Mucosa of descending colon (tissue), 3 donors: ENCODE measurements around the gene GRM7. TPM values are rescaled to one million over a fixed set of nuclear protein-coding genes. Genes with fewer than 3 reads are reported as not detected.

Experiments
- ATAC-seq: fragments of 200-7000 bp; cut with Tn5 transposase; one replicate; pipeline ENCODE4 v1.9.1; 2020; ENCODE audit warnings: mild to moderate bottlenecking, moderate library complexity
- DNase-seq, 3 donors: peaks; one replicate each; pipeline ENCODE4 v3.0.0-alpha.2; 2020
- H3K36me3 ChIP-seq: fragments of 200-600 bp; one replicate; pipeline ENCODE4 v1.8.0; 2021; ENCODE audit warnings: low read depth, mild to moderate bottlenecking
- H3K4me1 ChIP-seq: fragments of 200-600 bp; one replicate; pipeline ENCODE4 v1.8.0; 2021; ENCODE audit warnings: low read depth, mild to moderate bottlenecking
- H3K4me3 ChIP-seq: fragments of 200-600 bp; one replicate; pipeline ENCODE4 v1.8.0; 2021; ENCODE audit warnings: mild to moderate bottlenecking
- H3K9me3 ChIP-seq: fragments of 200-600 bp; one replicate; pipeline ENCODE4 v1.8.0; 2021; ENCODE audit warnings: mild to moderate bottlenecking
- intact Hi-C, 2 donors: fragments of 100-400 bp; cut with DNase I in 1 of 2; cut with micrococcal nuclease in 1 of 2; formaldehyde crosslinking; loops; one replicate each; pipeline versions ENCODE4 v1.11.0 to v1.11.1; 2022; cut with DNase I, micrococcal nuclease
- total RNA-seq, 3 donors: library from RNA; stranded (reverse); fragmentation: NEBNext Ultra II Directional in 2 of 3; extraction: Animal tissue kit (Norgen Biotek cat#: 25700) in 2 of 3; gene quantifications; one replicate each; pipeline versions ENCODE4 v1.2.1 to v1.2.4, GENCODE V29; 2021 to 2023
- TF ChIP-seq, protein P1 (sequence below): fragments of 200-600 bp; IDR thresholded peaks from one replicate; pipeline ENCODE4 v1.8.0; 2022; ENCODE audit warnings: antibody characterized with exemption, mild to moderate bottlenecking
- donor health status: DM: no; HTN: no; CAD: no; lungs with moderate emphysema.
- donor health status: DM: no; HTN: no; CAD: no.
- donor health status: DM: no; HTN: yes; CAD: no.

GRM7 gene
- total RNA-seq, 3 donors from 2014 or later = 0.09 to 0.39 (median 0.14) TPM

DNA sequence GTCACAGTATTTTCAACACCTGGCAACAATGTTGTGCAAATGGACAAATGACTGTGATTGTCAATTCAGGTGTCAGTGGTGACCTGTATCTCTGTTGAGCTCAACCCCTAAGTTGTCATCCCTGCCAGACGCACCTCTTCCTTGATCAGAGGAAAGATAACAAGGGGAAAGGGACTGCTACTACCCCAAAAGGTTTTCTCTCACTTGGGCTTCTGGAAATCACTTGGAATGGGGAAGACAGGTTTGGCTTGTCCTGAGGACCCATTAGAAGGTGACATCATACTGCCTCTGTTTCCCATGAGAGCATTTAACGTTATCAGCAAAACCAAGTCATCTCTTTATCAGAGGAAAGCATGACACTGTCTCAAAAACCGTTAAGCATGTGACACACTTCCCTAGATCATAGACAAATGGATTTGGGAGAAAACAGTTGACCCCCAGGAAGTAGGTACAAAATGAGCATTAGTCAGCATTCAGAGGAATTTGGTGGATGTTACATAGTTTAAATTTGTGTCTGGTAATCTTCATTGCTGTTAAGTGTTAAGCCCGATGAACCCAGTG lies 769.5 kb downstream of the GRM7 start:
- intact Hi-C loops = no loop called here
- no peak for DNase-seq
- Histone ChIP-seq H3K9me3 (no peaks in the 10 kb centered on the region), H3K4me1 (no peaks in the 10 kb centered on the region), H3K4me3 (no peak overlapping the region), H3K36me3 (no peaks in the 10 kb centered on the region)
- no peak for ATAC-seq
- TF ChIP-seq, protein P1, sequence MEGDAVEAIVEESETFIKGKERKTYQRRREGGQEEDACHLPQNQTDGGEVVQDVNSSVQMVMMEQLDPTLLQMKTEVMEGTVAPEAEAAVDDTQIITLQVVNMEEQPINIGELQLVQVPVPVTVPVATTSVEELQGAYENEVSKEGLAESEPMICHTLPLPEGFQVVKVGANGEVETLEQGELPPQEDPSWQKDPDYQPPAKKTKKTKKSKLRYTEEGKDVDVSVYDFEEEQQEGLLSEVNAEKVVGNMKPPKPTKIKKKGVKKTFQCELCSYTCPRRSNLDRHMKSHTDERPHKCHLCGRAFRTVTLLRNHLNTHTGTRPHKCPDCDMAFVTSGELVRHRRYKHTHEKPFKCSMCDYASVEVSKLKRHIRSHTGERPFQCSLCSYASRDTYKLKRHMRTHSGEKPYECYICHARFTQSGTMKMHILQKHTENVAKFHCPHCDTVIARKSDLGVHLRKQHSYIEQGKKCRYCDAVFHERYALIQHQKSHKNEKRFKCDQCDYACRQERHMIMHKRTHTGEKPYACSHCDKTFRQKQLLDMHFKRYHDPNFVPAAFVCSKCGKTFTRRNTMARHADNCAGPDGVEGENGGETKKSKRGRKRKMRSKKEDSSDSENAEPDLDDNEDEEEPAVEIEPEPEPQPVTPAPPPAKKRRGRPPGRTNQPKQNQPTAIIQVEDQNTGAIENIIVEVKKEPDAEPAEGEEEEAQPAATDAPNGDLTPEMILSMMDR = no peak

DNA sequence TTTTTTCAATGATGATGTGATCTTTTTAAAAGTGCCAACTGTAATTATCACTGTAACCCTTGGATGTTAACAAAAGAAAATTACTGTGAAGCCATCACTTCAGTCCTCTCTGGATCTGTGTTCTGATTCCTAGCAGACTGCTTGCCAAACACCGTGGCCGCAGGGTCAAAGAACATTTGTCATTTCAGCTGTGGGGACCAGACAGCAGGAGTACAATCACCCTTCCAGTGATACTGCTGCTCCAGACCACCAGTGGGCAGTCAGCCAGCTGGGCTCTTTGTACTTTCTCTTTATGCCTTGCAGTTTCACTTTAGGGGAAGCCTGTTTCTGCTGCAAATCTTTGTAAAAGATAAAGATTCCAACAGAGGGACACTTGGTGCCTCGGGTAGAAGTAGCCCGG lies 770.0 kb downstream of the GRM7 start:
- no peak overlapping the region for H3K4me3 ChIP-seq
- intact Hi-C loops = no loop called here
- no peaks in the 10 kb centered on the region for H3K36me3 ChIP-seq
- H3K4me1 ChIP-seq = no peaks in the 10 kb centered on the region
- H3K9me3 ChIP-seq = no peaks in the 10 kb centered on the region
- TF ChIP-seq, protein P1 = no peak
- peak in 2 of 3 donors; percentile 17 to 20 for DNase-seq
- no peak for ATAC-seq

DNA sequence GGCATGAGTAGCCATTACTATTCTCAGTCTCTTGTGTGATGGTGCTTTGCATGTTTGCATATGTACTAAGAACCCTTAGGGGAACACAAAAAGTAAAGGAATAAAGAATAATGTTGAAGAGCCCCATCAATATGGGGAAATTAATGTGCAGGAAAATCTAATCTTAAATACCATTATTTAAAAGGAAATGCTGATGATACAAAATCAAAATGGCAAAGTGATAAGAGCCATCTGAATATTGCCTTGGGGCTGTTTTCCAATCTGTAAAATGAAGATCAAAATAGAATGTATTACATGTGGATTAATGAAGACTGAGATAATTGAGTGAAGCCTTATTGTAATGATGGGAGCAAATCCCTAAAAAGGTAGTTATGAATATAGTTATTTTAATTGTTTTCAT lies 771.4 kb downstream of the GRM7 start:
- no peak for ATAC-seq
- intact Hi-C loops = no loop called here
- Histone ChIP-seq H3K9me3 (no peaks in the 10 kb centered on the region), H3K4me1 (no peaks in the 10 kb centered on the region), H3K36me3 (no peaks in the 10 kb centered on the region), H3K4me3 (no peak overlapping the region)
- DNase-seq = no peak
- TF ChIP-seq, protein P1 = no peak

DNA sequence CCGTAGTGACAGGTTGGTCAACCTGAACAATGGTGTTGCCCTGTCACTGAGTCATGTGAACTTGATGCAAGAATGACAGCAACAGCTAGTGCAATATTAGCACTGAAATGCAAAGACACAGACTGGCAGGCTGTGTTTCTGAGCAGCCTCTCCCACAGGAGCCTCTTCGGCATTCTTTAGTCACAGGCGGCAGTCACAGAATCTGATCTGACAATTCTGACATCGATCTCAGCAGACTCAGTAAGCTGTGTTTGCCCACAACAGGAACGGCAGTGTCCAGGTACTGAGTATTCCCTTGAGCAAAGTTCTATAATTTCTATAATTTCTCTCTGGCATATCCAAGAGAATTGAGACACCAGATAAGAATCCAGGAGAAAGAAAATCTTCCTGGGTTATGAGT lies 776.8 kb downstream of the GRM7 start:
- ATAC-seq (no peak), DNase-seq (no peak)
- Histone ChIP-seq H3K9me3 (no peaks in the 10 kb centered on the region), H3K4me3 (no peak overlapping the region), H3K36me3 (no peaks in the 10 kb centered on the region), H3K4me1 (no peaks in the 10 kb centered on the region)
- TF ChIP-seq, protein P1 = no peak
- intact Hi-C loops = no loop called here

DNA sequence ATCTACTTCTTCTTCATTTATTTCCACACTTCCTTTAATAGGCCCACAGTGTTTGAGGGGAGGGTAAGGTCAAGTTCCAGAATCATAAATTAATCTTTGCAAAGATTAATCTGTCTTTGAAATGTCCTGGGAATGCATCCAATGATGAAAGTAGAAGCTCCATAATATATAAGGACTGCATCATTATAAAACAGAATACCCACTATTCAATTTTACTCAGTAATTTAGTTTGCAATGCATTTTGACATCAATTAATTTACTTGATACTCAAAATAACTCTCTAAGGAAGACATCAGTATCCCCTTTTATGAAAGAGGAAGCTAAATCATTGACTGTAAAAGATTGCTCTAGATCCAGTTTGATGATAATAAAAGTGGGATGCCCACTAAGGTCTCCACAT lies 777.2 kb downstream of the GRM7 start:
- intact Hi-C loops = no loop called here
- TF ChIP-seq, protein P1 = no peak
- Histone ChIP-seq H3K4me3 (no peak overlapping the region), H3K9me3 (no peaks in the 10 kb centered on the region), H3K36me3 (no peaks in the 10 kb centered on the region), H3K4me1 (no peaks in the 10 kb centered on the region)
- ATAC-seq = no peak
- DNase-seq = no peak

DNA sequence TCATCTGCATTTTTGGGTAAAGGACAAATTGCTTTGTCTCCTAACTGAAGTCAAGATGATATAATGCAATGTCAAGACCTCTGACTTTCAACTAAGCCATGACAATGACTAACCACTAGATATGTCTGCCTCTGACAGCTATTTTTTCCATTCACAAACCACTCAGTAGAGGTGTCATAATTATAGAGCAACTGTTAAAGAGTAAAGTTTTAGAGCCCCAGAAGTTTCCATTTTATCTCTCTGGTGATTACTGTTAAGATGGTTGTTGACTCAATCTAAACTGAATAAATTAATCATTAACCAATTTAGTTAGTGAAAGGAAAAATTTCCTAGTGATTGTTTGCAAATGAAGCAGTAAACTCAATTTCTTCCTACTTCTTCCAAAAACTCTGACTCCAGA lies 779.9 kb downstream of the GRM7 start:
- H3K4me3 ChIP-seq = no peak overlapping the region
- H3K36me3 ChIP-seq = no peaks in the 10 kb centered on the region
- intact Hi-C loops = no loop called here
- DNase-seq (no peak), ATAC-seq (no peak)
- H3K4me1 ChIP-seq = no peaks in the 10 kb centered on the region
- no peaks in the 10 kb centered on the region for H3K9me3 ChIP-seq
- TF ChIP-seq, protein P1 = no peak
